H9 (cell line): Measurements from ENCODE around the gene CD9. TPM values are rescaled to one million over a fixed set of nuclear protein-coding genes. Genes with fewer than 3 reads are reported as not detected.

Source experiments
- DNase-seq: peaks from one replicate; pipeline ENCODE4 v3.0.0-alpha.2; 2017
- H2AFZ ChIP-seq: one replicate; pipeline ENCODE4 v1.6.1; 2013; ENCODE audit warnings: mild to moderate bottlenecking, low read length, control low read depth, moderate library complexity
- H2AK5ac ChIP-seq: 2 replicates; pipeline ENCODE4 v1.6.1; 2013; ENCODE audit warnings: low read length, control low read depth, mixed read lengths; ENCODE audit not compliant: insufficient read length
- H2BK120ac ChIP-seq: one replicate; pipeline ENCODE4 v1.6.1; 2013; ENCODE audit warnings: low read depth, mild to moderate bottlenecking, low read length, control low read depth, inconsistent platforms; ENCODE audit not compliant: poor library complexity, severe bottlenecking
- H2BK12ac ChIP-seq: 2 replicates; pipeline ENCODE4 v1.6.1; 2013; ENCODE audit warnings: low read length, control low read depth, mixed read lengths, low read depth; ENCODE audit not compliant: insufficient read length
- H2BK15ac ChIP-seq: 2 replicates; pipeline ENCODE4 v1.6.1; 2013; ENCODE audit warnings: low read depth, low read length, control low read depth
- H2BK20ac ChIP-seq: one replicate; pipeline ENCODE4 v1.6.1; 2013; ENCODE audit warnings: low read depth, mild to moderate bottlenecking, low read length, control low read depth, inconsistent platforms; ENCODE audit not compliant: poor library complexity, severe bottlenecking
- H2BK5ac ChIP-seq: 2 replicates; pipeline ENCODE4 v1.6.1; 2013; ENCODE audit warnings: low read length, control low read depth, mixed read lengths; ENCODE audit not compliant: insufficient read length
- H3K14ac ChIP-seq: 2 replicates; pipeline ENCODE4 v1.6.1; 2013; ENCODE audit warnings: low read length, control low read depth; ENCODE audit not compliant: insufficient read depth
- H3K18ac ChIP-seq: 2 replicates; pipeline ENCODE4 v1.6.1; 2013; ENCODE audit warnings: low read depth, mild to moderate bottlenecking, mixed read lengths, low read length, control low read depth; ENCODE audit not compliant: insufficient read length
- H3K23ac ChIP-seq: 2 replicates; pipeline ENCODE4 v1.6.1; 2013; ENCODE audit warnings: low read length, control low read depth, mixed read lengths, low read depth; ENCODE audit not compliant: insufficient read length
- H3K23me2 ChIP-seq: 2 replicates; pipeline ENCODE4 v1.6.1; 2013; ENCODE audit warnings: low read depth, mild to moderate bottlenecking, mixed read lengths, low read length, control low read depth; ENCODE audit not compliant: insufficient read length, poor library complexity, severe bottlenecking
- H3K27ac ChIP-seq: 2 replicates; pipeline ENCODE4 v1.5.1; 2013; ENCODE audit warnings: low read length, control low read depth, mixed read lengths, low read depth; ENCODE audit not compliant: insufficient read length
- H3K27me3 ChIP-seq: 2 replicates; pipeline ENCODE4 v1.6.1; 2013; ENCODE audit warnings: low read length, control low read depth, inconsistent platforms; ENCODE audit not compliant: insufficient read depth
- H3K4ac ChIP-seq: 2 replicates; pipeline ENCODE4 v1.6.1; 2013; ENCODE audit warnings: low read depth, mild to moderate bottlenecking, control low read depth, inconsistent platforms, low read length, moderate library complexity
- H3K4me1 ChIP-seq: 2 replicates; pipeline ENCODE4 v1.6.1; 2013; ENCODE audit warnings: low read length, control low read depth, inconsistent platforms; ENCODE audit not compliant: insufficient read depth
- H3K4me2 ChIP-seq: 2 replicates; pipeline ENCODE4 v1.6.1; 2013; ENCODE audit warnings: low read length, control low read depth, mixed read lengths; ENCODE audit not compliant: insufficient read length, insufficient read depth
- H3K56ac ChIP-seq: 2 replicates; pipeline ENCODE4 v1.6.1; 2013; ENCODE audit warnings: low read depth, mild to moderate bottlenecking, mixed read lengths, low read length, control low read depth; ENCODE audit not compliant: insufficient read length
- H3K79me1 ChIP-seq: 2 replicates; pipeline ENCODE4 v1.6.1; 2013; ENCODE audit warnings: low read depth, mild to moderate bottlenecking, moderate library complexity, low read length, control low read depth, inconsistent platforms; ENCODE audit not compliant: insufficient read depth, poor library complexity, severe bottlenecking
- H3K79me2 ChIP-seq: 2 replicates; pipeline ENCODE4 v1.6.1; 2013; ENCODE audit warnings: low read length, control low read depth, inconsistent platforms; ENCODE audit not compliant: insufficient read depth
- H3K9ac ChIP-seq: 2 replicates; pipeline ENCODE4 v1.6.1; 2013; ENCODE audit warnings: low read length, control low read depth, mixed read lengths; ENCODE audit not compliant: insufficient read length; ENCODE audit errors: extremely low read depth
- H3K9me3 ChIP-seq: one replicate; pipeline ENCODE4 v1.6.1; 2013; ENCODE audit warnings: low read depth, low read length, inconsistent platforms; ENCODE audit not compliant: control insufficient read depth
- H3T11ph ChIP-seq: one replicate; pipeline ENCODE4 v1.6.1; 2013; ENCODE audit warnings: mild to moderate bottlenecking, low read length, control low read depth, inconsistent platforms
- H4K20me1 ChIP-seq: one replicate; pipeline ENCODE4 v1.6.1; 2013; ENCODE audit not compliant: control insufficient read depth, insufficient read length, insufficient read depth
- H4K5ac ChIP-seq: 2 replicates; pipeline ENCODE4 v1.6.1; 2013; ENCODE audit warnings: low read depth, mild to moderate bottlenecking, mixed read lengths, low read length, control low read depth; ENCODE audit not compliant: insufficient read length
- H4K8ac ChIP-seq: replicated peaks from 2 replicates; pipeline ENCODE4 v1.6.1; 2013; ENCODE audit warnings: low read length, control low read depth, mixed read lengths, low read depth; ENCODE audit not compliant: insufficient read length
- H4K91ac ChIP-seq: 2 replicates; pipeline ENCODE4 v1.6.1; 2013; ENCODE audit warnings: low read depth, mild to moderate bottlenecking, moderate library complexity, mixed read lengths, low read length, control low read depth; ENCODE audit not compliant: insufficient read length
- H3K27ac Mint-ChIP-seq, 3 experiments: 2 replicates in 2 of 3; 3 replicates in 1 of 3; pipeline ENCODE4 v1.8.0; 2020 to 2021; ENCODE audit warnings: mixed read lengths in 3 of 3, mild to moderate bottlenecking in 1 of 3, moderate library complexity in 1 of 3
- H3K27me3 Mint-ChIP-seq: 2 replicates; pipeline ENCODE4 v1.8.0; 2021; ENCODE audit warnings: low read depth, mild to moderate bottlenecking, moderate library complexity, mixed read lengths
- H3K36me3 Mint-ChIP-seq, 3 experiments: 2 replicates in 2 of 3; 3 replicates in 1 of 3; pipeline ENCODE4 v1.8.0; 2020 to 2021; ENCODE audit warnings: low read depth in 3 of 3, mixed read lengths in 3 of 3; ENCODE audit not compliant: insufficient read depth in 1 of 3
- H3K4me1 Mint-ChIP-seq, 2 experiments: 2 replicates each; pipeline ENCODE4 v1.8.0; 2020; ENCODE audit warnings: mixed read lengths in 2 of 2
- H3K4me3 Mint-ChIP-seq, 2 experiments: 2 replicates in 1 of 2; 3 replicates in 1 of 2; pipeline ENCODE4 v1.8.0; 2020 to 2021; ENCODE audit warnings: mild to moderate bottlenecking in 2 of 2, mixed read lengths in 2 of 2, moderate library complexity in 1 of 2
- H3K9me3 Mint-ChIP-seq, 2 experiments: 2 replicates in 1 of 2; 3 replicates in 1 of 2; pipeline ENCODE4 v1.8.0; 2020; ENCODE audit warnings: mild to moderate bottlenecking in 2 of 2, mixed read lengths in 2 of 2, moderate library complexity in 1 of 2
- CTCF ChIP-seq: fragments of 200-600 bp; sonication (generic); conservative IDR thresholded peaks from 3 replicates; pipeline ENCODE4 v1.8.0; 2021; ENCODE audit warnings: antibody characterized with exemption, mild to moderate bottlenecking
- WGBS: extraction: QIAGEN DNeasy Blood & Tissue Kit; methylation state at CpG from one replicate; pipeline ENCODE4 v1.1.7; 2013; ENCODE audit warnings: missing lambda C conversion rate, low lambda C conversion rate, mixed read lengths; ENCODE audit not compliant: insufficient read length; ENCODE audit errors: extremely low coverage; 5-methylcytosine and 5-hydroxymethylcytosine counted together
- total RNA-seq: library from RNA; stranded (reverse); gene quantifications from 2 replicates; pipeline ENCODE4 v1.2.1, GENCODE V29; 2021

The CD9 gene
- total RNA-seq, 1 experiment from 2014 or later: 132 TPM

DNA sequence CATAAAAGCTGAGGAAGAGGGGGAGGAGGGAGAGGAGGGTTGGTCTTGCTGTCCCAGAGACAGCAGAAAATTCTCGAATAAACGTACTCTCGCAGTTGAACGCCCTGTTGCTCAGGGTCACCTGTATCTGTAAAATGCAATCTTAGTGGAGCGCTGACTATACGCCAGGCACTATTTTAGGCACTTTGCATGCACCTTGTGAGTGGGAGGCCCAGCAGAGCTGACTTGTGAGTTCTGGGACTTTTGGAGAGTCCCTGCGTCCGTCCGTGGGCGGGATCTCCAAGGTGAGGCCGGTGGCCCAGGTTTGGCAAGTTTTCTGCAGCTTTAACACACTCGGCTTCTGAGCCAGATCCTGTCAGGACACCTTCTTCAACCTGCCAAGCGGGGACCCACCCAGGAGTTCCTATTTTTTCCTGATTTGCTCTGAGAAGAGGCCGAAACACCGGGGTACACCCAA lies 77.8 kb downstream of the CD9 start:
- Mint-ChIP-seq H3K4me1 (peaks cover 55 to 68% of the 10 kb centered on the region in 2 experiments), H3K27ac (peak overlapping the region in 1 of 3 experiments; percentile 91; a peak in 2 of 7 replicates), H3K9me3 (no peaks in the 10 kb centered on the region; a peak in 2 of 5 replicates), H3K36me3 (no peaks in the 10 kb centered on the region; a peak in 1 of 7 replicates), H3K27me3 (peaks cover 10% of the 10 kb centered on the region), H3K4me3 (peak overlapping the region; percentile 62 to 77)
- no peak overlapping the region for H3K14ac ChIP-seq
- no peak overlapping the region for H3K4ac ChIP-seq
- no peak overlapping the region for H2BK120ac ChIP-seq
- no peak for TF ChIP-seq CTCF
- peaks cover 4% of the 10 kb centered on the region for H3K23me2 ChIP-seq
- H3K56ac ChIP-seq: no peak overlapping the region
- H2BK5ac ChIP-seq: no peak overlapping the region
- no peak overlapping the region for H2BK20ac ChIP-seq
- no peaks in the 10 kb centered on the region for H3K27me3 ChIP-seq
- H2BK12ac ChIP-seq: no peak overlapping the region
- H3K4me1 ChIP-seq: peaks cover 16% of the 10 kb centered on the region; the same call in 1 of the 2 replicates
- H2AFZ ChIP-seq: no peak overlapping the region
- H4K91ac ChIP-seq: no peak overlapping the region
- WGBS: no CpG with 5 or more reads among the region's 15 CpGs
- H3K18ac ChIP-seq: no peak overlapping the region
- no peak overlapping the region for H3K27ac ChIP-seq
- H2BK15ac ChIP-seq: no peak overlapping the region
- no peak overlapping the region for H4K8ac ChIP-seq
- no peak overlapping the region for H3K23ac ChIP-seq
- H3K4me2 ChIP-seq: peak overlapping the region; percentile 40
- H3K79me2 ChIP-seq: no peaks in the 10 kb centered on the region
- H3K79me1 ChIP-seq: no peaks in the 10 kb centered on the region
- no peak overlapping the region for H4K5ac ChIP-seq
- H3T11ph ChIP-seq: no peak overlapping the region
- H3K9ac ChIP-seq: no peak overlapping the region
- no peak overlapping the region for H2AK5ac ChIP-seq
- no peaks in the 10 kb centered on the region for H4K20me1 ChIP-seq
- no peak for DNase-seq
- H3K9me3 ChIP-seq: no peaks in the 10 kb centered on the region
